ENCODE results near the gene GOLGA8A.
"Not testable (repeated sequence)": the region's sequence is repeated elsewhere in the genome, so short reads cannot be mapped to it uniquely, and the experiment has no call there.

The GOLGA8A gene

DNA sequence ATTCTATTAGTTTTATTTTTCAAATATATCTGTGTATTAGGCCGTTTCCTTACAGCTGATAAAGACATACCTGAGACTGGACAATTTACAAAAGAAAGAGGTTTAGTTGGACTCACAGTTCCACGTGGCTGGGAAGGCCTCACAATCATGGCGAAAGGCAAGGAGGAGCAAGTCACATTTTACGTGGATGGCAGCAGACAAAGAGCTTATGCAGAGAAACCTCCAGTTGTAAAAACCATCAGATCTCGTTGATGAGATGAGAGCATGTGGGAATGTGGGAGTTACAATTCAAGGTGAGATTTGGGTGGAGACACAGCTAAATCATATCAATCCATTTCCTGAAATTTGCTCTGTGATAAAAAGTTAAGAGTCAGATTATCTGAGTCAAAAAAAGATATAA is 2.3 kb upstream of the GOLGA8A start:
- DNase-seq (ENCODE audit: low read depth, low spot score): no peak
- Histone ChIP-seq H3K27me3 (ENCODE audit: control insufficient read depth, insufficient read depth, low read length) (peaks cover 2% of the 10 kb centered on the region; the same call in 1 of the 2 replicates), H3K36me3 (ENCODE audit: control insufficient read depth, insufficient read depth, low read length) (no peaks in the 10 kb centered on the region), H3K27ac (ENCODE audit: low read length) (no peak overlapping the region), H3K9me3 (ENCODE audit: control insufficient read depth, insufficient read depth, low read length) (no peaks in the 10 kb centered on the region), H3K4me1 (ENCODE audit: control insufficient read depth, insufficient read depth, low read length) (no peaks in the 10 kb centered on the region), H3K4me3 (ENCODE audit: low read length) (no peak overlapping the region)
- no CpG with 5 or more reads among the region's 5 CpGs for WGBS (ENCODE audit: insufficient coverage, insufficient read length)

DNA sequence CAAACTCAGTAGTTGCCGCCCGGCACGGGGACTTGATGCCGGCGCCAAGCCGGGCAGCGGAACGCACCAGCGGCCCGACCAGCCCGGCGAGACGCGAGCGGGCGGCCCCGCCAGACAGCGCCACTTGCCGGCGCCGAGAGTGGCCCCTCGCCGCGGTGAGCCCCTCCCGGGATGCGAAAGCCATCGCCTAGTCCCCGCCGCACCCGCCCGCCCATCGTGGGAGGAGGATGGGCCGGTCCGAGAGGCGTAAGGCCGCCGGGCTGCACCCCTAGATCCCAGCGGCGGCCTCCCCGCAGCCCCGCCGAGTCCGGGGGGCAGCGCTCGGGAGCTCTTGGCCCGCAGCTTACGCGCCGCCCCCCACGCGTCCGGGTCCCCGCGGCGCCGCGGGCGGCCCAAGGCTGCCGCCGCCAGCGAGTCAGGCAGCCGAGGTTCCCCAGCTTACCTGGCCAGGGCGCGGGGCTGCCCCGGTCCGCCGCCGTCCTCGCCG is 609 bp downstream of the GOLGA8A start:
- peaks cover 2% of the 10 kb centered on the region; the same call in 1 of the 2 replicates for H3K27me3 ChIP-seq (ENCODE audit: control insufficient read depth, insufficient read depth, low read length)
- H3K36me3 ChIP-seq (ENCODE audit: control insufficient read depth, insufficient read depth, low read length): no peaks in the 10 kb centered on the region
- DNase-seq (ENCODE audit: low read depth, low spot score): no peak
- no peaks in the 10 kb centered on the region for H3K9me3 ChIP-seq (ENCODE audit: control insufficient read depth, insufficient read depth, low read length)
- WGBS (ENCODE audit: insufficient coverage, insufficient read length): no CpG with 5 or more reads among the region's 70 CpGs
- peak overlapping the region; percentile 49 for H3K4me3 ChIP-seq (ENCODE audit: low read length)
- H3K27ac ChIP-seq (ENCODE audit: low read length): no peak overlapping the region
- no peaks in the 10 kb centered on the region for H3K4me1 ChIP-seq (ENCODE audit: control insufficient read depth, insufficient read depth, low read length)

DNA sequence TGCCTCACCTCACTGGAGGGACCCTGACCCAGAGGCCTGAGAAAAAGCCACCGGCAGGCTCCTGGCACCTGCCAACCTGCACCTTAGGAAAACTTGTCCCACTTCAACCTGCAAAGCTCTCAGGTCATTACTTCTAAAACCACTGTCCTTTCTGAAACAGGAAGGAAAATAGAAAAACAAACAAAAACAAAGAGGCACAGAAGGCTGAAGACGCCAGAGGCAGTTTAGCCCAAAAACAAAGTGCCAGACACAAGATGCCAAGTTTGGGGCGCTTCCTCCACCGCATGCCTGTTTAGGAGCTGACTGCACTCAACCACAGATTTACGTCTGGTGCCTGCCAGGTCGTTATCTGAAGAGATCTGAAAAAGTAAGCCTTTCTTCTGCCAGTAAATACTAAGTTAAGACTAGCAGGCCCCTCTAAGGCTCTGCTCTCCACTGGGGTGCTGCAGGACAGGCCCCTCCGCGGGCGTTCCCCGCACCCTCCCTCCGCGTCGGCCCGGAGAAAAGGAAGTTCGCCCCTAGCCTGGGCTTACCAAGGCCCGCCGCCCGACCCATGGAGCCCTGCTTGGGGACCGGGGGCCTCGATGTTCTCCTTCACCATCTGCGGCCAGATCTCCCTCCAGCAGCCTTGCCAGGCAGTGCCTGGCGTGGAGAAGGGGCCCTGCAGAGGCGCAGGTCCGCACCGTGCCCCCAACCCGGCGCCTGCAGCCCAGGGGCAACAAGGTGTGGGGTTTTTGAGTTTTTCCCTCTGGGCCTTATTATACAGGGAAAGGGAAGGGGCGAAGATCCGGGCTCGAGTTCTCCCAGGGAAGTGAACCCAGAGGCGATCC is 1.3 kb downstream of the GOLGA8A start:
- Histone ChIP-seq H3K27me3 (ENCODE audit: control insufficient read depth, insufficient read depth, low read length) (peaks cover 2% of the 10 kb centered on the region; the same call in 1 of the 2 replicates), H3K36me3 (ENCODE audit: control insufficient read depth, insufficient read depth, low read length) (no peaks in the 10 kb centered on the region), H3K9me3 (ENCODE audit: control insufficient read depth, insufficient read depth, low read length) (no peaks in the 10 kb centered on the region), H3K4me3 (ENCODE audit: low read length) (peak overlapping the region; percentile 49; the same call in 1 of the 2 replicates), H3K27ac (ENCODE audit: low read length) (no peak overlapping the region), H3K4me1 (ENCODE audit: control insufficient read depth, insufficient read depth, low read length) (no peaks in the 10 kb centered on the region)
- WGBS (ENCODE audit: insufficient coverage, insufficient read length): no CpG with 5 or more reads among the region's 31 CpGs
- no peak for DNase-seq (ENCODE audit: low read depth, low spot score)

DNA sequence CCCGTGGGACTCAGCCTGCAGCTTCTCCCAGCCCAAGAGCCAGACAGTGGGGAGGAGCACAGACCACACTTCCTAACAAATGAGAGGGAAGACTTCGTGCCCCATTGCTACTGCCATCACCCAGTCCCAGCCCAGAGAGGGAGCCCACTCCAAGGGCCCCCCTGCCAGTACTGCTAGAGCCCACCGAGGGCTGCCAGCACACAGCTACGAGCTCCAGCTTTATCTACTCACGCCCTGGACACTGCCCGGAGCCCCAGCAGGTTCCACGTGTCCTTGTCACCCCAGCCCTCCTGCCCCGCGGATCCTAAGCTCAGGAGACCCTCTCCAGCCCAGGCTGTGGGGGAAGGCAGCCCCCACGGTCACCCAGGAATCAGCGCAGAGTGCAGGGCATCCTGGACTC is 1.9 kb downstream of the GOLGA8A start:
- Histone ChIP-seq H3K9me3 (ENCODE audit: control insufficient read depth, insufficient read depth, low read length) (no peaks in the 10 kb centered on the region), H3K27me3 (ENCODE audit: control insufficient read depth, insufficient read depth, low read length) (peaks cover 2% of the 10 kb centered on the region; the same call in 1 of the 2 replicates), H3K4me3 (ENCODE audit: low read length) (no peak overlapping the region), H3K27ac (ENCODE audit: low read length) (no peak overlapping the region), H3K36me3 (ENCODE audit: control insufficient read depth, insufficient read depth, low read length) (no peaks in the 10 kb centered on the region), H3K4me1 (ENCODE audit: control insufficient read depth, insufficient read depth, low read length) (no peaks in the 10 kb centered on the region)
- DNase-seq (ENCODE audit: low read depth, low spot score): no peak
- WGBS (ENCODE audit: insufficient coverage, insufficient read length): no CpG with 5 or more reads among the region's 11 CpGs

DNA sequence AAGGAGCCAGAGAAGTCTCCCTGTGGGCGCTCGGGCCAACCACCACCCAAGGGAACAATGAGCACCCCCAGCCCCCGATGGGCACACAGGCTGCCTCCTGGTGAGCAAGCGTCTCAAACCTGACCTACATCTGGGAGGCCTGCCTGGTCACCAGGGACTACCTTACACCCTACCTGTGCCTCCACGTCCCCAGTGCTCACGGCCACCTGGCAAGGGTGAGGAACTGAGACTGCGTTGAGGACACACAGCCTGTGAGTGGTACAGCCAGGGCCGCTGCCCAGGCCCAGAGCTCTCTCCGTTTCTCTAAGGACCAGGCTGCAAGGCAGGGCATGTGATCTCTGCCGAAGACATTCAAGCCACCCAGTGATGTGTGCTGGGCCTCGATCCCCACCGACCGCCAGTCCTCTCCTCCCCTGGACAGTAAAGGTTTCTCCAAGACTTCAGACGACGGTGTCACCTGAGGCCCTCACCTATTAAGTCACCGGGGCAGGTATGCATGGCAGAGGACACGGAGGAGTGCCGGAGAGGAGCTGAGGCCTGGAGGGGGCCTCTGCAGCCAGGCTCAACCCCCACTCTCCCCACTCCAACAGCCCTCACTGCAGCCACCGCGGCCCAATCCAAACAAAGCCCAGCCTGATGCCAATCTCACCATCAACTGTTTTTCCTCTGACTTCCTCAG is 2.8 kb downstream of the GOLGA8A start:
- H3K27ac ChIP-seq (ENCODE audit: low read length): no peak overlapping the region
- DNase-seq (ENCODE audit: low read depth, low spot score): no peak
- no peak overlapping the region for H3K4me3 ChIP-seq (ENCODE audit: low read length)
- peaks cover 2% of the 10 kb centered on the region; the same call in 1 of the 2 replicates for H3K27me3 ChIP-seq (ENCODE audit: control insufficient read depth, insufficient read depth, low read length)
- WGBS (ENCODE audit: insufficient coverage, insufficient read length): no CpG with 5 or more reads among the region's 20 CpGs
- H3K9me3 ChIP-seq (ENCODE audit: control insufficient read depth, insufficient read depth, low read length): no peaks in the 10 kb centered on the region
- no peaks in the 10 kb centered on the region for H3K4me1 ChIP-seq (ENCODE audit: control insufficient read depth, insufficient read depth, low read length)
- no peaks in the 10 kb centered on the region for H3K36me3 ChIP-seq (ENCODE audit: control insufficient read depth, insufficient read depth, low read length)

DNA sequence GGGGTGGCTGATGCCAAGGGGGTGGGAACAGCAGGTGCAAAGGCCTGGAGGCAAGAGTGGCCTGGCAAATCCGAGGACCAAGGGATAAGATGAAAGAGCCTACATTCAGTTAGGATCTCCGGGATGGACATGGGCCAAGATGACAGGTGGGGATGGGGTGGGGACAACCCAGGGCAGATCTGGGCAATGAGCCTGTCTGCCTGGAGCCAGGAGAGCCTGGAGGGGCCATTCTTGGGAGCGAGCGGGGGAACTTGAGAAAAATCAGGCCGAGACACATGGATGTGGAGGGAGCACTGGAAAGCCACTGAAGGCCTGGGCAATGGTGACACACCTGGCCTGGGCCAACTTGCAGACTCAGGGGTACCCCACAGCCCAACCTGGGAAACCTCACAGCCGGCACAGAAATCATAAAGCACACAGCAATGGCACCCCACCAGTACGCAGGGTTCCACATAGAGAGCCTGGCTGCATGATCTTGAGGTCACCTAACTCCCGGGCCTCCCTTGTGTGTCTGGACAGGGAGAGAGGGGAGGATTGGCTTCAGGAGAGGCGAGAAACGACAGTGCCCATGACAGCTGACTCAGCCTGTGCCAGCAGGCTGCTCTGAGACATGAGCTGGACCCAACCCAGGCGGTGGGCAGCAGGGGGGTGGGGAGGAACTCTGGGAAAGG is 3.5 kb downstream of the GOLGA8A start:
- H3K27me3 ChIP-seq (ENCODE audit: control insufficient read depth, insufficient read depth, low read length); DNase-seq (ENCODE audit: low read depth, low spot score); H3K4me3 ChIP-seq (ENCODE audit: low read length); H3K4me1 ChIP-seq (ENCODE audit: control insufficient read depth, insufficient read depth, low read length); H3K9me3 ChIP-seq (ENCODE audit: control insufficient read depth, insufficient read depth, low read length); H3K36me3 ChIP-seq (ENCODE audit: control insufficient read depth, insufficient read depth, low read length); H3K27ac ChIP-seq (ENCODE audit: low read length): not testable (repeated sequence)
- no CpG with 5 or more reads among the region's 11 CpGs for WGBS (ENCODE audit: insufficient coverage, insufficient read length)

DNA sequence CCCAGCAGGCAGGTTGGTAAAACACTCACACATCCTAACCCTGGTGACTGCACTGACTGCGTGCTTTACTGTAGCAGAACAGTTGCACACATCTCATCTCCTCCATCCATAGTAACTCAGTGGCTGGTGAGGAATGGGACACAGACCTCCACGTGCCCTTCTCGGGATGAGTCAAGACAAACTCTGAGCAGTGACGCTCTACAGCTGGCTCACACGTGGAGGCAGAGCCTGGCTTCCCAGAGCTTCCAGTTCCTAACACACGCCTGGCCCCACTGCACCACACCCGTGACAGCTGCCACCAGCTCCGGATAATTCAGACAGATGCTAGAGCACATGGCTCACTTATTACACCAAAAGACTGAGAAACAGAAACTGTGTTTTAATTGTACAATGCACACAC is 7.0 kb downstream of the GOLGA8A start:
- H3K36me3 ChIP-seq (ENCODE audit: control insufficient read depth, insufficient read depth, low read length); H3K4me3 ChIP-seq (ENCODE audit: low read length); H3K9me3 ChIP-seq (ENCODE audit: control insufficient read depth, insufficient read depth, low read length); H3K4me1 ChIP-seq (ENCODE audit: control insufficient read depth, insufficient read depth, low read length); DNase-seq (ENCODE audit: low read depth, low spot score); H3K27me3 ChIP-seq (ENCODE audit: control insufficient read depth, insufficient read depth, low read length); H3K27ac ChIP-seq (ENCODE audit: low read length): not testable (repeated sequence)
- WGBS (ENCODE audit: insufficient coverage, insufficient read length): no CpG with 5 or more reads among the region's 8 CpGs

DNA sequence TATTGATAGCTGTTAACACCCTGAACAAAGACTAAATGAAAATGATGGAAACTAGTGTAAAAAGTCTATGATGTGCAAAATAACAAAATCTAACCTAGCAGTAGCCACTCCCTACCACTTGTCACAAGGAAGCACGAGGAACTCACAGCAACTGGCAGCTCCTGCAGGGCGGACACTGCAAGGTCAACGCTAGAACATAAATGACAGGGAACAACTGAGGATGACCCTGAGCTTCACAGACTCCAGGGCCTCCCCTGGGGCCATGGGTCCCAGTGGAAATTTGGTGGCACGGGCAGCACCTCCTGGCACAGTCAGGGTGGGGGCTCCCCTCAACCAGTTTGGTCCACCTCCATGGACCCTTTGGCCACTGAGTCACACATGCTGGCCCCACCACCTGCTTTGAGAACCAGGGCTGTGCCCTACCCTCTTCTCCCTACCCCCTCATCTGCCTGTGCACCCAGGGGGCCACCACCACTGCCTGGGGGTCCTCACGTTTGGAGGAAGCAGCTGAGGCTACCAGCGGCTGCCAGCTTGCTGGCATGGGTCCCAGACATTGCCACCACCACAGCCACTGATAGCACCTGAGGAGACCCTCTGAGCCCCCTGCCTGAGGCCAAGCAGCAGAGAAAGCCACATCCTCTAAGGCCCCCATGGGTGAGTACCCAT is 14.1 kb downstream of the GOLGA8A start:
- not testable (repeated sequence) for H3K36me3 ChIP-seq (ENCODE audit: control insufficient read depth, insufficient read depth, low read length); H3K4me1 ChIP-seq (ENCODE audit: control insufficient read depth, insufficient read depth, low read length); DNase-seq (ENCODE audit: low read depth, low spot score); H3K4me3 ChIP-seq (ENCODE audit: low read length); H3K9me3 ChIP-seq (ENCODE audit: control insufficient read depth, insufficient read depth, low read length); H3K27me3 ChIP-seq (ENCODE audit: control insufficient read depth, insufficient read depth, low read length); H3K27ac ChIP-seq (ENCODE audit: low read length)
- no CpG with 5 or more reads among the region's 6 CpGs for WGBS (ENCODE audit: insufficient coverage, insufficient read length)

DNA sequence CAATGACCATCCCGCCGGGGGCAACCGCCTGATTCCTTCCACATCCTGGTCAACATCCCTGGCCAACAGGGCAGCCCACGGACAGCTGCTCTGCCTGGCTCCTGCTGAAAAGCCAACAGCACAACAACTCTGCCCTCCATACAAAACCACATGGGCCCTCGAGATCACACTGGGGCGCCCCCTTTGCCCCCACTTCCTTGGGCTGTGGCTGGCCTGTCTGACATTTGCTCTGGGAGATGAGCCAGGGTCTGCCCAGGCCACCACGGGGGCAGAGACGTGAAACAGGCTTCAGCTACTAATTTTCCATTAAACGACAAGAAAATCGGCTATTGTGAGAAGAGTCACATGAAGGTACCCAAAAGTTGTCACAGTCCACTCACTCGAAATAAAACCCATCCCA is 16.7 kb downstream of the GOLGA8A start:
- not testable (repeated sequence) for H3K27ac ChIP-seq (ENCODE audit: low read length); H3K4me1 ChIP-seq (ENCODE audit: control insufficient read depth, insufficient read depth, low read length); H3K4me3 ChIP-seq (ENCODE audit: low read length); DNase-seq (ENCODE audit: low read depth, low spot score); H3K27me3 ChIP-seq (ENCODE audit: control insufficient read depth, insufficient read depth, low read length); H3K36me3 ChIP-seq (ENCODE audit: control insufficient read depth, insufficient read depth, low read length); H3K9me3 ChIP-seq (ENCODE audit: control insufficient read depth, insufficient read depth, low read length)
- WGBS (ENCODE audit: insufficient coverage, insufficient read length): no CpG with 5 or more reads among the region's 11 CpGs

DNA sequence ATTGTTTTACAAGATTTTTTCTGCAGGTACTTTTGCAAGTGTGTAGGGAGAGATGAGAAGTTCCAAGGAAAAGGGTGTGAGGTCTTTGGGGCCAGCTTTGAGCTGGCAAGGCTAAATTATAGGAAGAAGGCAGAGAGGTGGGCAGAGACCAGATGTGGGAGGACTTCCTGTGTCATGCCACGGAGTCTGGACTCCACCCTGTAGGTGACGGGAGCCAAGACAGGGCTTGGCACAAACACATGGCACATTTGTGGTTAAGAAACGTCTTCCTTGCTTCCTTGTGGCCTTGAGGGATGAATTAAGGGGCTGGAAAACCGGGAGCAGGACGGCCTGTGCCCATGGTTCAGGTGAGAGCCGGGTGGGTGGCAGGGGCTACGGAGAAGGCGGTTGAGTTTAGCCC is 19.2 kb downstream of the GOLGA8A start:
- no CpG with 5 or more reads among the region's 8 CpGs for WGBS (ENCODE audit: insufficient coverage, insufficient read length)
- not testable (repeated sequence) for H3K27me3 ChIP-seq (ENCODE audit: control insufficient read depth, insufficient read depth, low read length); DNase-seq (ENCODE audit: low read depth, low spot score); H3K27ac ChIP-seq (ENCODE audit: low read length); H3K4me1 ChIP-seq (ENCODE audit: control insufficient read depth, insufficient read depth, low read length); H3K4me3 ChIP-seq (ENCODE audit: low read length); H3K36me3 ChIP-seq (ENCODE audit: control insufficient read depth, insufficient read depth, low read length); H3K9me3 ChIP-seq (ENCODE audit: control insufficient read depth, insufficient read depth, low read length)

Measured in iPS DF 6.9 (cell line).